HepG2 (cell line): ENCODE results near the gene CAPZB. TPM values are rescaled to one million over a fixed set of nuclear protein-coding genes. Genes with fewer than 3 reads are reported as not detected.

ENCODE experiments used
- ASH2L ChIP-seq: fragments of 300-600, 200-600 bp; sonication (generic); IDR thresholded peaks from 2 replicates; pipeline ENCODE4 v1.7.0; 2017; ENCODE audit warnings: low read depth, mild to moderate bottlenecking, moderate library complexity, mixed read lengths, low read length; ENCODE audit not compliant: insufficient read length
- BORCS8-MEF2B ChIP-seq: sonication (generic); formaldehyde crosslinking; IDR thresholded peaks from 2 replicates; pipeline ENCODE4 v1.8.0; 2022; ENCODE audit warnings: mild to moderate bottlenecking, missing genetic modification reagents
- CBX2 ChIP-seq, 2 experiments: fragments of 200-600 bp in 1 of 2; sonication (generic); formaldehyde crosslinking in 1 of 2; IDR thresholded peaks; 2 replicates each; pipeline versions ENCODE4 v1.7.0 to v1.8.1; 2018 to 2022; ENCODE audit warnings: low read depth in 2 of 2, low read length in 1 of 2, mild to moderate bottlenecking in 1 of 2, missing genetic modification reagents in 1 of 2
- FOXK1 ChIP-seq: sonication (generic); formaldehyde crosslinking; IDR thresholded peaks from 2 replicates; pipeline ENCODE4 v1.4.0; 2020; ENCODE audit warnings: low read depth, missing genetic modification reagents, borderline replicate concordance
- IKZF5 ChIP-seq: IDR thresholded peaks from 2 replicates; pipeline ENCODE4 v1.6.1; 2018; ENCODE audit warnings: missing genetic modification reagents, mild to moderate bottlenecking, missing compliant biosample characterization
- KDM6A ChIP-seq: IDR thresholded peaks from 2 replicates; pipeline ENCODE4 v1.6.1; 2016; ENCODE audit warnings: low read depth
- KLF6 ChIP-seq: IDR thresholded peaks from 2 replicates; pipeline ENCODE4 v1.8.0; 2016; ENCODE audit warnings: missing biosample characterization, missing genetic modification reagents
- NCOA5 ChIP-seq: sonication (generic); formaldehyde crosslinking; IDR thresholded peaks from 2 replicates; pipeline ENCODE4 v1.4.0; 2020; ENCODE audit warnings: missing genetic modification reagents
- NFIC ChIP-seq: IDR thresholded peaks from 2 replicates; pipeline ENCODE4 v1.6.1; 2012; ENCODE audit warnings: mild to moderate bottlenecking, low read length, inconsistent platforms
- NR2F6 ChIP-seq, 2 experiments: IDR thresholded peaks; 2 replicates each; pipeline ENCODE4 v1.6.1; 2016; ENCODE audit warnings: antibody characterized with exemption in 1 of 2, mild to moderate bottlenecking in 1 of 2
- RBM39 ChIP-seq: fragments of 200-400 bp; formaldehyde crosslinking; IDR thresholded peaks from one replicate; pipeline ENCODE4 v1.6.1; 2018; ENCODE audit warnings: antibody characterized with exemption, mild to moderate bottlenecking, low read depth, low read length; ENCODE audit not compliant: poor library complexity, severe bottlenecking
- SKIL ChIP-seq: sonication (generic); formaldehyde crosslinking; IDR thresholded peaks from 2 replicates; pipeline ENCODE4 v1.8.0; 2022; ENCODE audit warnings: missing genetic modification reagents, mild to moderate bottlenecking, moderate library complexity, borderline replicate concordance
- STAT6 ChIP-seq: sonication (generic); formaldehyde crosslinking; IDR thresholded peaks from 2 replicates; pipeline ENCODE4 v1.4.0; 2020; ENCODE audit warnings: missing genetic modification reagents, mild to moderate bottlenecking, borderline replicate concordance
- SYNCRIP ChIP-seq: fragments of 200-400 bp; formaldehyde crosslinking; IDR thresholded peaks from 2 replicates; pipeline ENCODE4 v1.6.1; 2018; ENCODE audit warnings: mild to moderate bottlenecking, low read depth, low read length; ENCODE audit not compliant: insufficient read depth
- THRA ChIP-seq: sonication (generic); formaldehyde crosslinking; IDR thresholded peaks from 2 replicates; pipeline ENCODE4 v1.4.0; 2020; ENCODE audit warnings: missing genetic modification reagents, borderline replicate concordance
- ZNF274 ChIP-seq: sonication (generic); formaldehyde crosslinking; IDR thresholded peaks from 2 replicates; pipeline ENCODE4 v1.5.1; 2020; ENCODE audit warnings: mild to moderate bottlenecking, missing genetic modification reagents
- ZNF724P ChIP-seq: sonication (generic); formaldehyde crosslinking; IDR thresholded peaks from 2 replicates; pipeline ENCODE4 v1.8.0; 2022; ENCODE audit warnings: missing genetic modification reagents, borderline replicate concordance
- ZNF775 ChIP-seq: sonication (generic); formaldehyde crosslinking; IDR thresholded peaks from 2 replicates; pipeline ENCODE4 v1.4.0; 2020; ENCODE audit warnings: missing genetic modification reagents, mild to moderate bottlenecking, moderate library complexity, borderline replicate concordance
- polyA plus RNA-seq, 8 experiments: library from polyadenylated mRNA; depleted of rRNA in 3 of 8; stranded (reverse) in 7 of 8; unstranded in 1 of 8; fragments of >200 nt; fragmentation: Illumina TruSeq in 4 of 8; extraction: Trizol in 4 of 8; gene quantifications; 2 replicates each; pipeline versions ENCODE4 v1.2.1 to v1.2.3, GENCODE V29; 2011 to 2016; ENCODE audit warnings: low read depth in 4 of 8, missing spikeins in 1 of 8, mixed read lengths in 1 of 8; ENCODE audit not compliant: insufficient read depth in 1 of 8
- total RNA-seq, 5 experiments: library from RNA; depleted of rRNA; stranded (reverse); fragments of >200 nt; fragmentation: Illumina TruSeq; extraction: Trizol; gene quantifications; 2 replicates each; pipeline ENCODE4 v1.2.3, GENCODE V29; 2016; ENCODE audit warnings: low read depth in 1 of 5
- TF ChIP-seq, protein P1 (sequence below): IDR thresholded peaks from 2 replicates; pipeline ENCODE4 v1.6.1; 2018; ENCODE audit warnings: missing genetic modification reagents

The CAPZB gene
- total and polyA plus RNA-seq, 2 of the 13 experiments (the other 11 are each of a cell fraction or from before 2014, with no cell fraction given) = 58.9 to 76.9 TPM

GRCh38 chr1:19436716-19437476, 48.4 kb downstream of the CAPZB start (continued):
- TF ChIP-seq KLF6 (no peak), ZNF775 (CRISPR knock-in tag) (no peak), THRA (peak; percentile 55), NFIC (peak; percentile 93), SYNCRIP (no peak), FOXK1 (CRISPR knock-in tag) (peak; percentile 65; the same call in 1 of the 2 replicates), SKIL (CRISPR knock-in tag) (peak; percentile 84), ZNF724P (no peak), RBM39 (no peak), NR2F6 (IDR thresholded peaks at IDR 0.05) (peak; percentile 71), NR2F6 (CRISPR knock-in tag; IDR thresholded peaks at IDR 0.05) (peak; percentile 72), ASH2L (peak; percentile 37), KDM6A (CRISPR knock-in tag) (peak; percentile 59; the same call in 1 of the 2 replicates), NCOA5 (CRISPR knock-in tag) (no peak), IKZF5 (CRISPR knock-in tag) (peak; percentile 83; the same call in 1 of the 2 replicates), BORCS8-MEF2B (0 out of 2 replicates have a peak, but pooled peaks have one; percentile 19), ZNF274 (CRISPR knock-in tag) (no peak), STAT6 (CRISPR knock-in tag) (no peak), CBX2 (IDR thresholded peaks at IDR 0.05; ENCODE audit: low read depth, low read length) (no peak), CBX2 (CRISPR knock-in tag; IDR thresholded peaks at IDR 0.05; ENCODE audit: low read depth) (no peak)
- TF ChIP-seq, protein P1, sequence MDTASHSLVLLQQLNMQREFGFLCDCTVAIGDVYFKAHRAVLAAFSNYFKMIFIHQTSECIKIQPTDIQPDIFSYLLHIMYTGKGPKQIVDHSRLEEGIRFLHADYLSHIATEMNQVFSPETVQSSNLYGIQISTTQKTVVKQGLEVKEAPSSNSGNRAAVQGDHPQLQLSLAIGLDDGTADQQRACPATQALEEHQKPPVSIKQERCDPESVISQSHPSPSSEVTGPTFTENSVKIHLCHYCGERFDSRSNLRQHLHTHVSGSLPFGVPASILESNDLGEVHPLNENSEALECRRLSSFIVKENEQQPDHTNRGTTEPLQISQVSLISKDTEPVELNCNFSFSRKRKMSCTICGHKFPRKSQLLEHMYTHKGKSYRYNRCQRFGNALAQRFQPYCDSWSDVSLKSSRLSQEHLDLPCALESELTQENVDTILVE = peak; percentile 57
